ENCODE results near the gene DGKH.

DNA sequence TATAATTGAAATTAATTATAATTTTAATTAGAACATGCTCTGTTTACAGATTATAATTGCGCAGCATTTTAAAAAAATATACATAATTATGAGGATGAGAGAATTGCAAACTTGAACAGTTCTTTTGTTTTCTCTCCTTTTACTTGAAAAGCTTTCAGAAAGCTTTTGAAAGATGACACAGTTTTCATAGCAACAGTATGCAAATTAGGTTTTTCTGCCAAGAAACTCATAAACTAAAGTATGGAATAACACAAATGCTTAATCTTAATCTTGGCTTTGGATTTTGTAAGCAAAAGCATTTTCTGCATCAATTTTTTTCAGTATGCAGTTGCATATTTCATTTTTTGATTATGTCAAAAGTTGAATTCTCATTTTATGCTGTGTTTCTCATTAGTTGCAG, 190.7 kb downstream of the DGKH start:
- TF ChIP-seq MXI1 (conservative IDR thresholded peaks at IDR 0.05; ENCODE audit: poor library complexity, severe bottlenecking) (no peak), EP300 (conservative IDR thresholded peaks at IDR 0.05; ENCODE audit: poor library complexity, severe bottlenecking) (no peak), EZH2 (IDR thresholded peaks at IDR 0.05; ENCODE audit: borderline replicate concordance, insufficient read depth, low read length, poor library complexity, severe bottlenecking) (no peak), TAF1 (IDR thresholded peaks at IDR 0.05; ENCODE audit: low read depth) (no peak), POLR2AphosphoS5 (IDR thresholded peaks at IDR 0.05) (no peak), SMC3 (conservative IDR thresholded peaks at IDR 0.05; ENCODE audit: poor library complexity) (no peak), RAD21 (conservative IDR thresholded peaks at IDR 0.05) (no peak)
- TF ChIP-seq, protein P1, sequence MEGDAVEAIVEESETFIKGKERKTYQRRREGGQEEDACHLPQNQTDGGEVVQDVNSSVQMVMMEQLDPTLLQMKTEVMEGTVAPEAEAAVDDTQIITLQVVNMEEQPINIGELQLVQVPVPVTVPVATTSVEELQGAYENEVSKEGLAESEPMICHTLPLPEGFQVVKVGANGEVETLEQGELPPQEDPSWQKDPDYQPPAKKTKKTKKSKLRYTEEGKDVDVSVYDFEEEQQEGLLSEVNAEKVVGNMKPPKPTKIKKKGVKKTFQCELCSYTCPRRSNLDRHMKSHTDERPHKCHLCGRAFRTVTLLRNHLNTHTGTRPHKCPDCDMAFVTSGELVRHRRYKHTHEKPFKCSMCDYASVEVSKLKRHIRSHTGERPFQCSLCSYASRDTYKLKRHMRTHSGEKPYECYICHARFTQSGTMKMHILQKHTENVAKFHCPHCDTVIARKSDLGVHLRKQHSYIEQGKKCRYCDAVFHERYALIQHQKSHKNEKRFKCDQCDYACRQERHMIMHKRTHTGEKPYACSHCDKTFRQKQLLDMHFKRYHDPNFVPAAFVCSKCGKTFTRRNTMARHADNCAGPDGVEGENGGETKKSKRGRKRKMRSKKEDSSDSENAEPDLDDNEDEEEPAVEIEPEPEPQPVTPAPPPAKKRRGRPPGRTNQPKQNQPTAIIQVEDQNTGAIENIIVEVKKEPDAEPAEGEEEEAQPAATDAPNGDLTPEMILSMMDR (IDR thresholded peaks at IDR 0.05; ENCODE audit: poor library complexity, severe bottlenecking): no peak
- TF ChIP-seq, protein P2, sequence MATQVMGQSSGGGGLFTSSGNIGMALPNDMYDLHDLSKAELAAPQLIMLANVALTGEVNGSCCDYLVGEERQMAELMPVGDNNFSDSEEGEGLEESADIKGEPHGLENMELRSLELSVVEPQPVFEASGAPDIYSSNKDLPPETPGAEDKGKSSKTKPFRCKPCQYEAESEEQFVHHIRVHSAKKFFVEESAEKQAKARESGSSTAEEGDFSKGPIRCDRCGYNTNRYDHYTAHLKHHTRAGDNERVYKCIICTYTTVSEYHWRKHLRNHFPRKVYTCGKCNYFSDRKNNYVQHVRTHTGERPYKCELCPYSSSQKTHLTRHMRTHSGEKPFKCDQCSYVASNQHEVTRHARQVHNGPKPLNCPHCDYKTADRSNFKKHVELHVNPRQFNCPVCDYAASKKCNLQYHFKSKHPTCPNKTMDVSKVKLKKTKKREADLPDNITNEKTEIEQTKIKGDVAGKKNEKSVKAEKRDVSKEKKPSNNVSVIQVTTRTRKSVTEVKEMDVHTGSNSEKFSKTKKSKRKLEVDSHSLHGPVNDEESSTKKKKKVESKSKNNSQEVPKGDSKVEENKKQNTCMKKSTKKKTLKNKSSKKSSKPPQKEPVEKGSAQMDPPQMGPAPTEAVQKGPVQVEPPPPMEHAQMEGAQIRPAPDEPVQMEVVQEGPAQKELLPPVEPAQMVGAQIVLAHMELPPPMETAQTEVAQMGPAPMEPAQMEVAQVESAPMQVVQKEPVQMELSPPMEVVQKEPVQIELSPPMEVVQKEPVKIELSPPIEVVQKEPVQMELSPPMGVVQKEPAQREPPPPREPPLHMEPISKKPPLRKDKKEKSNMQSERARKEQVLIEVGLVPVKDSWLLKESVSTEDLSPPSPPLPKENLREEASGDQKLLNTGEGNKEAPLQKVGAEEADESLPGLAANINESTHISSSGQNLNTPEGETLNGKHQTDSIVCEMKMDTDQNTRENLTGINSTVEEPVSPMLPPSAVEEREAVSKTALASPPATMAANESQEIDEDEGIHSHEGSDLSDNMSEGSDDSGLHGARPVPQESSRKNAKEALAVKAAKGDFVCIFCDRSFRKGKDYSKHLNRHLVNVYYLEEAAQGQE (IDR thresholded peaks at IDR 0.05; ENCODE audit: borderline replicate concordance): no peak

All from neural cell (in vitro differentiated cells).